ENCODE results near the gene CCDC81.

CCDC81 gene

DNA sequence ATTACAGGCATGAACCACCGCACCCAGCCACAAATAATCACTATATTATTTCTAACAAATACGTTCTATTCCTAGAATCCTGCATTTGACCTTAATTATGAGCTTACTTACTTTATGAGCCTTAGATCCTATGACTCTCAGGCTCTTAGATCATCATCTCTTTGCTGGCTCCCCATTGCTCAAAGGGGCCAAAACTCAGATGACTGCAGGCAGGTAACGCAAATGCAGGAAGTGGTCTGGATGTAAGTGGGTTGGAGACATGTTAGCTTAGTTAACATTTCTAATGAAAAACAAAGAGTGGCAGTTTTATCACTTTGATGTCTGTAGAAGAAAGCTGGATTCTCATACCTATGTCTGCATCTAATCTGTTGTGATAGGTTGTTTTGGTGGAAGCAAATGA lies 23.4 kb downstream of the CCDC81 start:
- Histone ChIP-seq H3K27ac (replicated peaks) (no peak overlapping the region), H3K4me3 (replicated peaks; ENCODE audit: insufficient read depth, low read length) (no peak overlapping the region), H3K27me3 (ENCODE audit: insufficient read depth, poor library complexity, severe bottlenecking) (no peaks in the 10 kb centered on the region)
- DNase-seq (ENCODE audit: low read depth in 1 of 2, low spot score in 1 of 2), result no peak
- TF ChIP-seq, protein P1, sequence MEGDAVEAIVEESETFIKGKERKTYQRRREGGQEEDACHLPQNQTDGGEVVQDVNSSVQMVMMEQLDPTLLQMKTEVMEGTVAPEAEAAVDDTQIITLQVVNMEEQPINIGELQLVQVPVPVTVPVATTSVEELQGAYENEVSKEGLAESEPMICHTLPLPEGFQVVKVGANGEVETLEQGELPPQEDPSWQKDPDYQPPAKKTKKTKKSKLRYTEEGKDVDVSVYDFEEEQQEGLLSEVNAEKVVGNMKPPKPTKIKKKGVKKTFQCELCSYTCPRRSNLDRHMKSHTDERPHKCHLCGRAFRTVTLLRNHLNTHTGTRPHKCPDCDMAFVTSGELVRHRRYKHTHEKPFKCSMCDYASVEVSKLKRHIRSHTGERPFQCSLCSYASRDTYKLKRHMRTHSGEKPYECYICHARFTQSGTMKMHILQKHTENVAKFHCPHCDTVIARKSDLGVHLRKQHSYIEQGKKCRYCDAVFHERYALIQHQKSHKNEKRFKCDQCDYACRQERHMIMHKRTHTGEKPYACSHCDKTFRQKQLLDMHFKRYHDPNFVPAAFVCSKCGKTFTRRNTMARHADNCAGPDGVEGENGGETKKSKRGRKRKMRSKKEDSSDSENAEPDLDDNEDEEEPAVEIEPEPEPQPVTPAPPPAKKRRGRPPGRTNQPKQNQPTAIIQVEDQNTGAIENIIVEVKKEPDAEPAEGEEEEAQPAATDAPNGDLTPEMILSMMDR (IDR thresholded peaks at IDR 0.05; ENCODE audit: insufficient read depth, low read length), result no peak
- no peak for TF ChIP-seq GABPA (IDR thresholded peaks at IDR 0.05; ENCODE audit: low read depth)
- no peak for TF ChIP-seq SPI1 (IDR thresholded peaks at IDR 0.05; ENCODE audit: borderline replicate concordance, low read depth)
- TF ChIP-seq, protein P2, sequence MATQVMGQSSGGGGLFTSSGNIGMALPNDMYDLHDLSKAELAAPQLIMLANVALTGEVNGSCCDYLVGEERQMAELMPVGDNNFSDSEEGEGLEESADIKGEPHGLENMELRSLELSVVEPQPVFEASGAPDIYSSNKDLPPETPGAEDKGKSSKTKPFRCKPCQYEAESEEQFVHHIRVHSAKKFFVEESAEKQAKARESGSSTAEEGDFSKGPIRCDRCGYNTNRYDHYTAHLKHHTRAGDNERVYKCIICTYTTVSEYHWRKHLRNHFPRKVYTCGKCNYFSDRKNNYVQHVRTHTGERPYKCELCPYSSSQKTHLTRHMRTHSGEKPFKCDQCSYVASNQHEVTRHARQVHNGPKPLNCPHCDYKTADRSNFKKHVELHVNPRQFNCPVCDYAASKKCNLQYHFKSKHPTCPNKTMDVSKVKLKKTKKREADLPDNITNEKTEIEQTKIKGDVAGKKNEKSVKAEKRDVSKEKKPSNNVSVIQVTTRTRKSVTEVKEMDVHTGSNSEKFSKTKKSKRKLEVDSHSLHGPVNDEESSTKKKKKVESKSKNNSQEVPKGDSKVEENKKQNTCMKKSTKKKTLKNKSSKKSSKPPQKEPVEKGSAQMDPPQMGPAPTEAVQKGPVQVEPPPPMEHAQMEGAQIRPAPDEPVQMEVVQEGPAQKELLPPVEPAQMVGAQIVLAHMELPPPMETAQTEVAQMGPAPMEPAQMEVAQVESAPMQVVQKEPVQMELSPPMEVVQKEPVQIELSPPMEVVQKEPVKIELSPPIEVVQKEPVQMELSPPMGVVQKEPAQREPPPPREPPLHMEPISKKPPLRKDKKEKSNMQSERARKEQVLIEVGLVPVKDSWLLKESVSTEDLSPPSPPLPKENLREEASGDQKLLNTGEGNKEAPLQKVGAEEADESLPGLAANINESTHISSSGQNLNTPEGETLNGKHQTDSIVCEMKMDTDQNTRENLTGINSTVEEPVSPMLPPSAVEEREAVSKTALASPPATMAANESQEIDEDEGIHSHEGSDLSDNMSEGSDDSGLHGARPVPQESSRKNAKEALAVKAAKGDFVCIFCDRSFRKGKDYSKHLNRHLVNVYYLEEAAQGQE (IDR thresholded peaks at IDR 0.05; ENCODE audit: insufficient replicate concordance, low read depth), result no peak
- no peak for TF ChIP-seq POLR2AphosphoS5 (IDR thresholded peaks at IDR 0.05; ENCODE audit: low read depth)

DNA sequence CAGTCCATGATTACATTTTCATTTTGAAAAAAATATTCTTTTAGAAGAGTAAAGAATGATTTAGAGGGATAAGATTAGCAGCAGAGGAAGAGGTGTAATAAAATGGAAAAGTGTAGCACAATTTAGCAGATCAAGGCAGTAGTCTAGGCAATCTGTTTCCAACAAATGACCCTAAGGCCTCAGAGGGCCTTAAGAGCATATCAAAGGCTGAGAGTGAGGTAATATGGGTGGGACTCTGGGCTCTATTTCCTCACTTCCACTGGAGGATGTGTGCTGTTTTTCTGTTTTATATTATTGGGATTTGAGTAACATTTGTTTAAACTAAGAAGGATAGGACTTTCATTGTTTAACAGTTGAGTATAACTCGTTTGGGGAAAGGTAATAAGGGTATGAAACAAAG lies 28.8 kb downstream of the CCDC81 start:
- TF ChIP-seq, protein P2 (IDR thresholded peaks at IDR 0.05; ENCODE audit: insufficient replicate concordance, low read depth), result no peak
- TF ChIP-seq, protein P1 (IDR thresholded peaks at IDR 0.05; ENCODE audit: insufficient read depth, low read length), result no peak
- TF ChIP-seq SPI1 (IDR thresholded peaks at IDR 0.05; ENCODE audit: borderline replicate concordance, low read depth) (no peak), POLR2AphosphoS5 (IDR thresholded peaks at IDR 0.05; ENCODE audit: low read depth) (no peak), GABPA (IDR thresholded peaks at IDR 0.05; ENCODE audit: low read depth) (no peak)
- Histone ChIP-seq H3K4me3 (replicated peaks; ENCODE audit: insufficient read depth, low read length) (no peak overlapping the region), H3K27me3 (ENCODE audit: insufficient read depth, poor library complexity, severe bottlenecking) (no peaks in the 10 kb centered on the region), H3K27ac (replicated peaks) (no peak overlapping the region)
- DNase-seq (ENCODE audit: low read depth in 1 of 2, low spot score in 1 of 2), result no peak

DNA sequence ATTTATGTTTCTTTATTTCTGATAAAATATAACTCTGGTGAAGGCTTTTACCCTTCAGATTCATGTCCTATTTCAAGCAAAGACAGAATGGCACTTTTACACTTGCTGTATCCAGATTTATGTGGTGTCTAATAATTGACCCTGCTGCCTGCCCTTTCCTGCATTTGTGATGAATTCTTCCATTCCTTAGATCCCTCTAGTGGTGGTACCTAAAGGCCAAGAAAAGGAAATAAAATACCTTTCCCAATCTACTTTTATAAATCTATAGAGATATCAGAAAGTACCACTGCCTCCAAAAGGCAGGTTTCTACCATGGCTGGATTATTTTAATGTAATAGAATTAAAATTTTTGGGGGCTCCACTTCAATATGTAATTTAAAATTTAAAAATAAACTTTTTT lies 34.2 kb downstream of the CCDC81 start:
- H3K27me3 ChIP-seq (ENCODE audit: insufficient read depth, poor library complexity, severe bottlenecking), result no peaks in the 10 kb centered on the region
- TF ChIP-seq SPI1 (IDR thresholded peaks at IDR 0.05; ENCODE audit: borderline replicate concordance, low read depth) (no peak), GABPA (IDR thresholded peaks at IDR 0.05; ENCODE audit: low read depth) (no peak), POLR2AphosphoS5 (IDR thresholded peaks at IDR 0.05; ENCODE audit: low read depth) (no peak)
- TF ChIP-seq, protein P1 (IDR thresholded peaks at IDR 0.05; ENCODE audit: insufficient read depth, low read length), result no peak
- TF ChIP-seq, protein P2 (IDR thresholded peaks at IDR 0.05; ENCODE audit: insufficient replicate concordance, low read depth), result no peak
- no peak overlapping the region for H3K27ac ChIP-seq (replicated peaks)
- no peak overlapping the region for H3K4me3 ChIP-seq (replicated peaks; ENCODE audit: insufficient read depth, low read length)
- DNase-seq (ENCODE audit: low read depth in 1 of 2, low spot score in 1 of 2), result no peak
